Tibial artery (tissue), 4 donors: ENCODE results near the gene OR1J2.

Source experiments
- DNase-seq, 2 donors: peaks; one replicate each; pipeline ENCODE4 v3.0.0-alpha.2; 2019
- H3K27ac ChIP-seq, 2 donors: fragments of 200-600 bp; sonication (generic) in 1 of 2; 1 replicate in 1 of 2; 2 replicates in 1 of 2; pipeline ENCODE4 v1.5.1; 2018 to 2019; ENCODE audit warnings: mild to moderate bottlenecking in 1 of 2
- H3K27me3 ChIP-seq, 2 donors: fragments of 200-600 bp; sonication (generic) in 1 of 2; one replicate each; pipeline versions ENCODE4 v1.5.1 to v1.6.0; 2016 to 2019
- H3K36me3 ChIP-seq, 3 donors: fragments of 200-600 bp; sonication (generic) in 2 of 3; one replicate each; pipeline ENCODE4 v1.5.1; 2016 to 2019; ENCODE audit warnings: mild to moderate bottlenecking in 2 of 3
- H3K4me1 ChIP-seq, 4 donors: fragments of 200-600 bp; sonication (generic) in 2 of 4; 1 replicate in 3 of 4; 2 replicates in 1 of 4; pipeline ENCODE4 v1.5.1; 2016 to 2019
- H3K4me3 ChIP-seq, 2 donors: fragments of 200-600 bp; sonication (generic) in 1 of 2; 1 replicate in 1 of 2; 2 replicates in 1 of 2; pipeline ENCODE4 v1.5.1; 2018 to 2019; ENCODE audit warnings: mild to moderate bottlenecking in 2 of 2
- H3K9me3 ChIP-seq, 3 donors: fragments of 200-600 bp; sonication (generic) in 1 of 3; one replicate each; pipeline ENCODE4 v1.5.1; 2016 to 2019
- intact Hi-C: fragments of 100-400 bp; cut with DNase I; formaldehyde crosslinking; loops from one replicate; pipeline ENCODE4 v1.15.0; 2023; ENCODE audit warnings: low total_unique reads
- TF ChIP-seq, protein P1 (sequence below), 2 experiments: fragments of 200-600 bp in 1 of 2; fragments of 450-650 bp in 1 of 2; IDR thresholded peaks; one replicate each; pipeline ENCODE4 v1.5.1; 2017 to 2019; ENCODE audit warnings: antibody characterized with exemption in 2 of 2, mild to moderate bottlenecking in 1 of 2, moderate library complexity in 1 of 2

OR1J2 gene

DNA sequence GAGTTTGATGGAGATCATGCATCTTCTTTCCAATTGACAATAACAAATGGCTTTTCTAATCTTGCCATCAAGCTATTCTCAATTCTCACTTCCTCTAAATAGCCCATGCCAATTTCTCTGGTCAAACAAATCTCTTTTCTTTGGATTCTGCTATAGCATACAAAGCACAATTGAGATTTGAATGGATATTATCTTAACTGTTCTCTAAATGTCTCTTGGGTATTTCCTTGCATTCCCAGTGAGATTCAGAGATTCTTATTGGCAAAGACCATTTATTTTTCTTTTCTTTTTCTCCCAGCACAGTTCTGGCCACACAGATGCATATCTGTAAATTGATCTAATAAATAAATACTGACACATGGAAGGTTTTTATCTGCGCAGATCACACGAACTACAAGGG is 42.2 kb downstream of the OR1J2 start, which contains the start of gene OR1N2:
TSS of gene OR1N2 (plus strand) at position 301 of the 400 bp plus-strand sequence. CDS start 100 bp downstream, outside the sequence.
- H3K36me3 ChIP-seq, result no peaks in the 10 kb centered on the region
- intact Hi-C loops, result no loop called here
- TF ChIP-seq, protein P1, sequence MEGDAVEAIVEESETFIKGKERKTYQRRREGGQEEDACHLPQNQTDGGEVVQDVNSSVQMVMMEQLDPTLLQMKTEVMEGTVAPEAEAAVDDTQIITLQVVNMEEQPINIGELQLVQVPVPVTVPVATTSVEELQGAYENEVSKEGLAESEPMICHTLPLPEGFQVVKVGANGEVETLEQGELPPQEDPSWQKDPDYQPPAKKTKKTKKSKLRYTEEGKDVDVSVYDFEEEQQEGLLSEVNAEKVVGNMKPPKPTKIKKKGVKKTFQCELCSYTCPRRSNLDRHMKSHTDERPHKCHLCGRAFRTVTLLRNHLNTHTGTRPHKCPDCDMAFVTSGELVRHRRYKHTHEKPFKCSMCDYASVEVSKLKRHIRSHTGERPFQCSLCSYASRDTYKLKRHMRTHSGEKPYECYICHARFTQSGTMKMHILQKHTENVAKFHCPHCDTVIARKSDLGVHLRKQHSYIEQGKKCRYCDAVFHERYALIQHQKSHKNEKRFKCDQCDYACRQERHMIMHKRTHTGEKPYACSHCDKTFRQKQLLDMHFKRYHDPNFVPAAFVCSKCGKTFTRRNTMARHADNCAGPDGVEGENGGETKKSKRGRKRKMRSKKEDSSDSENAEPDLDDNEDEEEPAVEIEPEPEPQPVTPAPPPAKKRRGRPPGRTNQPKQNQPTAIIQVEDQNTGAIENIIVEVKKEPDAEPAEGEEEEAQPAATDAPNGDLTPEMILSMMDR (IDR thresholded peaks at IDR 0.05), result no peak
- no peak within 1 kb of the TSS for H3K27ac ChIP-seq
- H3K27me3 ChIP-seq, result no peaks in the 10 kb centered on the region
- DNase-seq, result no peak
- H3K4me1 ChIP-seq, result no peaks in the 10 kb centered on the region
- no peak within 1 kb of the TSS for H3K4me3 ChIP-seq
- peaks cover 0 to 7% (median 0%) of the 10 kb centered on the region in 3 donors for H3K9me3 ChIP-seq
